Fibroblast of gingiva (primary cell): Measurements from ENCODE around the gene BSG.

Experiments used
- DNase-seq: peaks from one replicate; pipeline ENCODE4 v3.0.0-alpha.2; 2011; ENCODE audit warnings: low read depth

The BSG gene

DNA sequence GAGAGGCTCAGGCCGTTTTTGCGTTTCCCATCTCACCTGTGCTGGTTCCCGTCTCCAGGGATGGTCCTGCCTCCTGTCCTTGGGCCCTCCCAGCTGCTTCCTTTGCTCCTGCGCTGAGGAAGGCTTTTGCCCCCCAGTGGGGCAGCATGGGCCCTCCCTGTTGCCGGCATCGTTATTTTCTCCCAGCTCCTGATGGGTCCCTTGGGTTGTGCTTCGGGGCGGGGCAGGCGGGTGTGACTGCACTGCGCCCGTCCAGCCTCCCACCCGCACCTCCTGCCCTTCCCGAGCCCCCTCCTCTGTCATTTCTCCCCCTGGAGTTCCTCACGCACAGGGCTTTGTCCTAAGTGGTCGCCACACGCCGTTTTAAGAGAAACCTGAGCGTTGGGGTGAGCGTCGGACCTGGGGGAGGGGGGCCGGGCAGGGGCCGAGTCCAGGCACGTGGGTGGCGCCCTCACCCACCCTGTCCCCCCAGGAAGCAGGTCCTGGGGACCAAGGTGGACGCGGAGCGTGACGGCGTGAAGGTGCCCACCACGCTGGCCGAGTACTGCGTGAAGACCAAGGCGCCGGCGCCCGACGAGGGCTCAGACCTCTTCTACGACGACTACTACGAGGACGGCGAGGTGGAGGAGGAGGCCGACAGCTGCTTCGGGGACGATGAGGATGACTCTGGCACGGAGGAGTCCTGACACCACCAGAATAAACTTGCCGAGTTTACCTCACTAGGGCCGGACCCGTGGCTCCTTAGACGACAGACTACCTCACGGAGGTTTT is 31.3 kb upstream of the BSG start:
- no peak for DNase-seq

DNA sequence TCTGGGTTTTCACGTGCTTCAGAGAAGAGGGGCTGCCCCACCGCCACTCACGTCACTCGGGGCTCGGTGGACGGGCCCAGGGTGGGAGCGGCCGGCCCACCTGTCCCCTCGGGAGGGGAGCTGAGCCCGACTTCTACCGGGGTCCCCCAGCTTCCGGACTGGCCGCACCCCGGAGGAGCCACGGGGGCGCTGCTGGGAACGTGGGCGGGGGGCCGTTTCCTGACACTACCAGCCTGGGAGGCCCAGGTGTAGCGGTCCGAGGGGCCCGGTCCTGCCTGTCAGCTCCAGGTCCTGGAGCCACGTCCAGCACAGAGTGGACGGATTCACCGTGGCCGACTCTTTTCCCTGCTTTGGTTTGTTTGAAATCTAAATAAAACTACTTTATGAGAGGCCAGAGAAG is 30.7 kb upstream of the BSG start:
- no peak for DNase-seq

DNA sequence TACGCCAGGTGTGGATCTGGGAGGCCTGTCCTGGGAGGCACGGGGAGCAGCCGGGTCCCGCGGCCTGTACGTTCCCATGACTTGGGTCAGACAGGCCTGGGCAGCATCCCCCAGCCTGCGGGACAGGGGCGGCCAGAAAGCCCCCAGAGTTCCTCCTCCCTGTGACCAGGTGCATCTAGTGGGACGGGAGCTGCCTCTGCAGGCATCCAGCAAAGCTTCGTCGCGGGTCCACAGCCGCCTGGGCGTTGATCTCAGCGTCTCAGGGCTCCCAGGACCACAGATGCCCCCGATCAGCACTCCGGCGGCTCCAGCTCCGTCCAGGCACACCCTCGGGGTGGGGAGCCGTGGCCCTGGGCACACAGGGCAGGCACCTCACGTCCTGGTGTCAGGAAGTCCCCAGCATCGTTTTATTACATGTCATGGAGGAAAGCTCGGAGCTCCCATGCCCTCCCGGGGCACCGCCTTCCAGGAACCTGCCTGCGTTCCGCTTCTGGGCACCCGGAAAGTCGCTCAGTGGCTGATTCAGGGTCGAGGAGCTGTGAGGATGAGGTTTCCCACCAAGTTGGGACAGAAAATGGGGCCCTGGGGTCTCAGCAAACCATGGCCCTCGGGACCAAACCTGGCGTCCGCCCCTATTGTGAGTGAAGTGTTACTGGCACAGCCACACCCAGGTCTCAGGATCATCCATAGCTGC is 30.1 kb upstream of the BSG start:
- DNase-seq: no peak

DNA sequence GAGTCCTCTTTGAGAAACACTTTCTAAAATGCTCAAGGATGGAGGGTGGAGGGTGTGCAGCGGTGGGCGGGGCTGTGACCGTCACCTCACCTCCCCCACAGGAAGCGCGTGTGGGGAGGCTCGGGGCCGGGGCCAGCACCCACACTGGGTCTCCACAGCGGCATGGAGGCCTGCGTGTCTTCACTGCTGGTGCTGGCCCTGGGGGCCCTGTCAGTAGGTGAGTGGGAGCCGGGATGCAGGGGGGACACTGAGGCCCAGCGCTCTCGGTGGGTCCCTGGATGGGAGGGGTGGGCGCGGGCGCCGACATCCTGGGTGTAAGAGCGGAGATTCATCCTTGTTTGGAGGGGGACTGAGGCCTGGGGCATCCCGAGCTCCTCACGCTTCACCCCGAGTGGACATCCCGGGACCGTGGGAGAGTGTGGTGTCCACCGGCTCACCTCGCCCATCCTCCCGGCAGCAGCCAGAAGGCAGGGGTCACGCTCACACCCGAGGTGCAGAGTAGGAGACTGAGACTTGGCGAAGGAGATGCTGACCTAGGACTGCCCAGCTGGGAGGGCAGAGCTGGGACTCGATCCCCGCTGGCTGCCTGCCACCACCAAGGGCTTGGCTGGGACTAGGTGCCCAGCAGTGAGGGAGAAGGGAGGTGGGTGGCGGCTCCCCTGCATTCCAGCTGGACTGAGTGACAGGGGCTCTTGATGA is 28.3 kb upstream of the BSG start, which contains the start of gene GZMM:
Gene GZMM (plus strand): TSS at position 144 of the 699 bp plus-strand sequence. CDS start 19 bp downstream, at position 163.
- DNase-seq: no peak

DNA sequence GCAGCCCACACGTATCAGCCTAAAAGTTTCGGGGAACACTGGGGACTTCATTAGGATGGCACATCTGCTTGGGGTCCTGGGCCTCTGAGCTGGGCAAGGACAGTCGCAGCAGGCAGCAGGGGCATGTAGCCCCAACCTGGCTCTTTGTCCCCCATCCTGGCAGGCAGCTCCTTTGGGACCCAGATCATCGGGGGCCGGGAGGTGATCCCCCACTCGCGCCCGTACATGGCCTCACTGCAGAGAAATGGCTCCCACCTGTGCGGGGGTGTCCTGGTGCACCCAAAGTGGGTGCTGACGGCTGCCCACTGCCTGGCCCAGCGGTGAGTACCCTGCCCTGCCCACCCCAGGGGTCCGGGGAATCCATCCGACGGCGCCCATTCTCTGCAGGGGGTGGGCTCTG is 25.3 kb upstream of the BSG start:
- DNase-seq: no peak

DNA sequence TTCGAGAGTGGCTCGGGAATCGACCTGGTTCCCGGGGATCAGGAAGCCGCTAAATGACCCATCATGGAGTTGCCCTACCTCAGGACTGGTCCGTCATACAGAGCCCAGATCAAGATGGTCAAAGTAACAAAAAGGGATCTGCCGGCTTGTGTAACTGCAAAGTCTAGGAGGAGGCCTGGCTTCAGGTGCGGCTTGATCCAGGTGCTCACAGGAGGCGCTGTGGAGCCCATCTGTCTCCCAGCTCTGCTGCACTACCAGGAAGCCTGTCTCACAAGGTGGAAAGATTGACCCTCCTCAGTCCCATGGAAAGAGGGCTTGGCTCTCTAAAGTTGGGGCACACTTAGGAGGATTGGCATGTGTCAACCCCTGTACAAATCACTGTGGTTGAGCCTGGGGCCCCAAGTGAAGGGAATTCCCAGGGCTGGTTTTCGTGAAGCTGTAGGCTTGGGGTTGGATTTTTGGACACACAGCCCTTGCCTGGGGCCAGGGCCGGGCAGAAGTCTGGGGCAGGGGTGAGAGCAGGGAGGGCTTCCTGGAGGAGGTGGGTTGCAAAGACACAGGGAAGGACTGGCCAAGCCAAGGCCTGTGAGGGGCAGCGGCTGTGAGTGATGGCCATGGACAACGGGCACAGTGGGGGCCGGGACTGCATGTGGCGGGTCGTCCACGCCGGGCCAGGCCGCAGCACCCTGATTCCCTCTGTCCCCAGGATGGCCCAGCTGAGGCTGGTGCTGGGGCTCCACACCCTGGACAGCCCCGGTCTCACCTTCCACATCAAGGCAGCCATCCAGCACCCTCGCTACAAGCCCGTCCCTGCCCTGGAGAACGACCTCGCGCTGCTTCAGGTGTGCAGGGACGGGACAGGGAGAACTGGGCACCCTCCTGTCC is 24.3 kb upstream of the BSG start:
- DNase-seq: no peak

DNA sequence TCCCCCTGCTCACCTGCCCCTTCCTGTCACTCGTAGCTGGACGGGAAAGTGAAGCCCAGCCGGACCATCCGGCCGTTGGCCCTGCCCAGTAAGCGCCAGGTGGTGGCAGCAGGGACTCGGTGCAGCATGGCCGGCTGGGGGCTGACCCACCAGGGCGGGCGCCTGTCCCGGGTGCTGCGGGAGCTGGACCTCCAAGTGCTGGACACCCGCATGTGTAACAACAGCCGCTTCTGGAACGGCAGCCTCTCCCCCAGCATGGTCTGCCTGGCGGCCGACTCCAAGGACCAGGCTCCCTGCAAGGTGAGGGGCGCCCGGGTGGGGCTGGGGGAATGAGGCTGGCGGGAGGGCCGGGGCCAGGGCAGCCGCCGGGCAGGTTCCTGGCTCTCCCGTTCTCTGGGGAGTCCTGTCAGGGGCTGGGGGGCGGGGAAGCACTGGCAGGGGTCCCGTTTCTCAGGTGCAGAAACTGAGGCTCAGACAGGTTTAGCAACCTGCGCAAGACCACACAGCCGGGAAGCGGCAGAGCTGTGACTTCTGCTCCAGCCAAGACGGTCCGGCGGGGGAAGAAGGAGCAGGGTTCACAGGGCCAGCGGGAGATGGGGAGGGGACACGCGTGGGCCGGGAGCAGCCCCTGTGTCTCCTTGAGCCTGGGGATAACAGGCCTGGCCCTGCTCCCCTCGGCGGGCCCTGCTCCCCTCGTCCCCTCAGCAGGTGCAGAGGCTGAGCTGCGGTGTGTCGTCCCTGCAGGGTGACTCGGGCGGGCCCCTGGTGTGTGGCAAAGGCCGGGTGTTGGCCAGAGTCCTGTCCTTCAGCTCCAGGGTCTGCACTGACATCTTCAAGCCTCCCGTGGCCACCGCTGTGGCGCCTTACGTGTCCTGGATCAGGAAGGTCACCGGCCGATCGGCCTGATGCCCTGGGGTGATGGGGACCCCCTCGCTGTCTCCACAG is 23.2 kb upstream of the BSG start:
- no peak for DNase-seq

DNA sequence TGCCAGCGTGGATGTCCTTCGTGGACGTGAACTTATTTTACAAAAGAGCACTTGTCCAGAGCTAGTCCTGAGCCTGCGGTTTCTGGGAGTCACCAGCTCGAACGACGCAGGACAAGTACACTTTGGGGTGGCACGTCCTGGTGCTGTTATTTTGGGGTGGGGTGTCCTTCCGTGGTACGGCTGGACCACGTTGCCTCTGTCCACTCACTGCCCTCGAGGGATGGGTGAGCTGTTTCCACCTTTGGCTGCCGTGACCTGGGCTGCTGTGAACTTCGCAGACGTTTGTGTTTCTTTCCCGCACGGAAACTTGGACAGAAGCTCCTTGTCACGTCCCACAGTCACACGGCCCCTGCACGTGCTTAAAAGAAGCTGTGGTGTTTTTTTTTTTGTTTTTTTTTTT is 17.6 kb upstream of the BSG start:
- no peak for DNase-seq

DNA sequence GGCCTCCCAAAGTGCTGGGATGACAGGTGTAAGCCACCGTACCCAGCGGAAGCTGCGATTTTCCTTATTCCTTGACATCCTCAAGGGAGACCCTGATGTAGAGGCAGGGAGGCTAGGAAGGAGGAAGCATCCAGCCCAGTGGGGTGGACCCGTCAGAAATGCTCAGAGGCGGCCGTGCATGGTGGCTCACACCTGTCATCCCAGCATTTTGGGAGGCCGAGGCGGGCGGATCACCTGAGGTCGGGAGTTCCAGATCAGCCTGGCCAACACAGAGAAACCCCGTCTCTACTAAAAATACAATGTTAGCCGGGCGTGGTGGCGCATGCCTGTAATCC is 17.0 kb upstream of the BSG start:
- no peak for DNase-seq

DNA sequence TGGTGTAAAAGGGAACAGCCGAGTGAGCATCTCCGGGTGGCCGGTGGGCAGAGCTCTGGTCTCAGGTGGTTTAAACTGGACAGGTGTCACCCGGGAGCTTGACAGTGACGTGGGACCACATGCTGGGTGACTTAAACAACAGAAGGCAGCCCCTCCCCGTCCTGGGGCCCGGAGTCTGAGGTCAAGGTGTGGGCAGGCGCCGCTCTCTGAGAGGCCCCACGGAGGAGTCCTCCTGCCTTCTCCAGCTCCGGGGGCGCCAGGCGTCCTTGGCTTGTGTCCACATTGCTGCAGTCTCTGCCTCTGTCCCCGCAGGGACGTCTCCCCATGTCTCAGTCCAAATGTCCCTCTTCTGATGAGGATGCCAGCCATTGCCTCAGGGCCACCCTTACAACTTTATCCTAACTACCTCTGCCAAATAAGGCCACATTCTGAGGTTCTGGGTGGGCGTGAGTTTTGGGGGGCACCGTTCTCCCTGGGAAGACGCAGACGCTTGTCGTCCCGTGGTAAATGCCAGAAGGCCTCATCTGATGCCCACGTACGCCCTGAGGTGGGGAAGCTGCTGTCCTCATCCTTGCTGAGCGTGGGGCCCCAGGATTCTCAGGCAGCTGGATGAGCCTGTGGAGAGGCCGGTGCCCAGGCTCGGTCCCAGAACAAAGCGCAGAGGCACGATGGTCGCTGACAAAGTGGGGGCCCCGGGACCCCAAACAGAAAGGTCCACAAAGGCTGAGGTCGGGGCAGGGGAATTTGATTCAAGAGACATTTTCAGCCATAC is 15.6 kb upstream of the BSG start:
- DNase-seq: no peak

DNA sequence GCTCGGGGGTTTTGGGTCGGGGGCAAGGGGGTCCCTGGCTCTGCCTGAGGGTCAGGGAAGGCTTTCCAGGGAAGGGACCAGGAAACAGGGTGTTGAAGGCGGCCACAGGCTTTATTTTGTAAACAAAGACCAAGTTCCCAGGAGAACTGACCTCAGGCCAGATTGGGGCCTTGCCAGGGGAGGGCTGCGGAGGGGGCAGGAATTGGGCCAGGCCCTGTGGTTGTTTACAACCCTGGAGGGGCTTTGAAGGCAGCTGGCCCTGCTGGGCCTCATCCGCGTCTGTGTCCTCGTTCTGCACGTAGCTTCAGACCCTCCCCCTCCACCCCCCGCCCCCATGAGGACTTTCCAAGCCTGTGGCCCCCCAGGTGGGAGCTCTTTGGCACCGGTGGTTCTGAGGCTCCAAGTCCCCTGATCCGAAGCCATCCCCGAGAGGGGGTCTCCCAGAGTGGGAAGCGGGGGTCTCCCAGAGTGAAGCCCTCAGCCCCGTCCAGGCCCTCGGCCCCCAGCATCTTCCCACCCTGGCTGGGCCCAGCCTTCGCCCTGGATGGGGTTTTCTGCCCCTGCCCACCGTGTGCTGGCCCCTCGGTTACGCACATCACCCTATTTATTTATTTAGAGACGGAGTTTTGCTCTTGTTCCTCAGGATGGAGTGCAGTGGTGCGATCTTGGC is 13.5 kb upstream of the BSG start:
- DNase-seq: peak; percentile 27

DNA sequence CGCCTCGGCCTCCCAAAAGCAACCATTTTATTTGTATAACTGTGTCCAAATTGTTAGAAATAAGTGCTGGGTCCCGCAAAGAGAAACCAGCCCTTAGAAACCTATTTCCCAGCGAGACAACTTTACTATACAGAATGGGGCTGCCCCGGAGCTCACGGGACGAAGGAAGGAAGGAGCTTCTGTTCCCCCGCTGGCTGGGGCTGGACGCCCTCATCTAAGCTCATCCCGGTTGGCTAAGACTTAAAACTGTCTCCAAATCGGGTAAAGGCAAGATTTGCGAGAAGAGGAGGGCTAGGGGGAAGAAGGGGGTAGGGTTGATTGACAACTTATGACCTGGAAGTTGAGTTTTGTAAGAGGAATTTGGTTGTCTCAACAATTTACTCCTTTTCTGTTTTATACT is 12.3 kb upstream of the BSG start:
- DNase-seq: no peak

DNA sequence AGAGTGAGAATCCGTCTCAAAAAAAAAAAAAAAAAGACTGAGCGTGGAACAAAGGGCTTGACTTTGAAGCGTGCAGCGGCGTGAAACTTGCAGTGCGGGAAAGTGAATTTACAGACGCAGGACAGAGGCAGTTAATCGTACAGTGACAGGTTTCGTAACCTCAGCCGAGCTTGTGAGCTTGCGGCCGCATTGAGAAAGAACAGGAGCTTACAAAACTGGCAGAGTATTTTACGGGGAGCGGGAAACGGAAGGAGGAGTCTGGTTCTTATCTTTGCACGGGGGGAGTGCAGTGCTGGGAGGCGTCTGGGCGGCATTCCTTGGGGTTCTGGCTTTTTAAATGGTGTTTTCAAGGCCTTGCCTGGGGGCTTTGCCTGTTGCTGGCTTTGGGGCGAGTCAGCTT is 6.0 kb upstream of the BSG start:
- no peak for DNase-seq

DNA sequence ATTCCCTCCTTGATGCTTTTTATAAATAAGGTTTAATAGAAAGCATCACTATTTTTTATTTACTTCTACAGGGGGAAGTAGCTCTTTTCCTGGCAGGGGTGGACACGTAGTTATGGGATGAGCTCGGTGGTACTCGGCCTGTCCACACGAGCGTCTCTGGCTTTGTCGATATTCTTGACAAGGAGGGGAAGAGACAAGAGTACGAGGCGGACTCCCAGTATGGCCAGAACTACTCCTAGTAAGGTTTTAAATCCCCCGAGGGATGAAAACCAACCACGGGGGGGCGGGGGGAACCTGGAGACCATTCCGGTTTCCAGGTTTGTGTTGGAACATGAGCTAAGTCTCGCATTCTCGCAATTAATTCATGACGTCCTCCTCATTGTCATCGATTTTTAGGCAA is 5.6 kb upstream of the BSG start:
- no peak for DNase-seq

DNA sequence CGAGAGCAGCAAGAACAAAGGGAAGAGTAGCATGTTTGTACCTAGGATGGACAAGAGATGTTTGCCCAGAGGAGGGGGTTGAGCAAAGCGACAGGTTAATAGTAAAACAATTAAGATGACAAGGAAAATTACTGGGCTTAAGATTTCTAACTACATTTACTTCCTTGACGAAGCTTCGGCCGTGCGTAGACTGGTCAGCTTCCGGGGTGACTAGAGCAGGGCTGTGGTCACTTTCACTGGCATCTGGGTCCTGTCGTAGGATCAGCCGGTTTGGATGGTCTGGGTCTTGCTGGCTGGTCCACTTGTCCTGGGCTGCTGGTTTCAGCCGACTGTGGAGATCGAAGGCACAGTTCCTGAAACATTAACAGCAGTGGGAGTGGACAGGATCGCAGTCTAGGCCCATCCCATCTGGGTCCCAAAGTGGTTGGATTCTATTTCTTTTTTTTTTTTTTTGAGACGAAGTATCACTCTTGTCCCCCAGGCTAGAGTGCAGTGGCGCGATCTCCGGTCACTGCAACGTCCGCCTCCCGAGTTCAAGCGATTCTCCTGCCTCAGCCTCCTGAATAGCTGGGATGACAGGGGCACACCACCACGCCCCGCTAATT is 5.0 kb upstream of the BSG start:
- no peak for DNase-seq

DNA sequence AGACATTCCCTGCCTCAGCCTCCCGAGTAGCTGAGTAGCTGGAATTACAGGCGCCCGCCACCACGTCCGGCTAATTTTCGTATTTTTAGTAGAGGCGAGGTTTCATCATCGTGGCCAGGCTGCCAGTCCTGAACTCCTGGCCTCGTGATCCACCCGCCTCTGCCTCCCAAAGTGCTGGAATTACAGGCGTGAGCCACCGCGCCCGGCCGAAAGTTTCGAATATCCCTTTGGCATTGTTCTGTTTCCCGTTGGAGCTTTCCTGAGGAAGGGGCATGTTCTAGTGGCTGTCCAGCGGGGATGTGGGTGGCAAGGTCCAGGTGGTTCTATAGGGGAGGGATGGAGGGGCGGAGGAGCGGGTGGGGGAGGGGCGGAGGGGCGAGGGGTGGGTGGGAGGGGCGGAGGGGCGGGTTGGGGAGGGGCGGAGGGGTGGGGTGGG is 2.1 kb upstream of the BSG start:
- no peak for DNase-seq

DNA sequence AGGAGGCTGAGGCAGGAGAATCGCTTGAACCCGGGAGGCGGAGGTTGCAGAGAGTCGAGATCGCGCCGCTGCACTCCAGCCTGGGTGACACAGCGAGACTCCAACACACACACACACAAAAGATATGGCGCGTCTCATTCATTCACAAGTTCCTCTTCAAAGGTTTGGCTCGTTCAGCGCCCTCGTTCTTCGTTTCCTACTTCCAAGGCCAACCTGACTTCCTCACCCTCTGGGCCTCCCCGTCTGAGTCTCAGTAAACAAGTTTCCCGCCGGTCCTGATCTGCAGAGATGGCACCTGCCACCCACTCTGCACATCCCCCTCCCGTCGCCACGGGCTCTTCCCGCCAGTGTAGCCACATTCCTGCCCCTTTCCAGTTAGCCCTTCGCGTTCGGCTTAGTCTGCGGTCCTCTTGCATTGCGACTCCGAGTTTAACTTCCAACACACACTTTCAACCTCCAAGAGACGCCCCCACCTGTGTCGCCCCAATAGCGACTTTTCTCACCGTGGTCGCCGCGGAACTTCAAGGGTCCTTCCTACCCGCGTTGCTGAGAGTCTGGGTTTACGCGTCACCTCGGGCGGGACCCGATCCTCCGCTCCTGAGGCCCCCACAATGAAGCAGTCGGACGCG is 1.3 kb upstream of the BSG start:
- DNase-seq: peak; percentile 23

DNA sequence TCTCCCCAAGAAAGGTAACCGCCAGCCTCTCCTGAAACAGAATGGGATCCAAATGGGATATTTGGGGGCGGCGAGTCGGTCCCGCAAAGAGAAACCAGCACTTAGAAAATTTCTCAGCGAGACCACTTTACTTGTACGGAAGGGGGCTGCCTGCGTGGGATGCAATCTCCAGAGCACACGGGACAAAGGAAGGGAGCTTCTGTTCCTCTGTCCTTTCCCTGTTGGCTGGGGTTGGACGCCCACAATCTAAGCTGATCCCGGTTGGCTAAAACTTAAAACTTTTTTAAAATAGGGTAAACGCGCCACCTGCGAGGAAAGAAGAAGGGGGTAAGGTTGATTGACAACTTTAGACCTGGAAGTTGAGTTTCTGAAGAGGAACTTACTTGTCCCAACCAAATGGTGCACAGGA is 826 bp upstream of the BSG start:
- DNase-seq: no peak
